ENCODE measurements around the gene TOM1. TPM values are rescaled to one million over a fixed set of nuclear protein-coding genes. Genes with fewer than 3 reads are reported as not detected.

TOM1 gene
- total and polyA plus RNA-seq, 10 of the 15 experiments (the other 5 are each of a cell fraction or from before 2014, with no cell fraction given), result 2.2 to 64.6 (median 40.3) TPM

GRCh38 chr22:35311551-35311999 lies 11.9 kb downstream of the TOM1 start:
- ChIA-PET SMC1A (ENCODE audit: uncharacterized antibody, unreplicated experiment) (interaction anchor here (0.5 to 4.1 kb wide), 8 partner anchors 9 to 639 kb away, joined by 3 to 23 read pairs (median 4); partner anchors contain the start of gene TOM1), POLR2A (interaction anchor here (3.0 kb wide), 1 partner anchor 12 kb away, joined by 23 read pairs; the partner anchor contains the start of gene TOM1), RAD21 (ENCODE audit: unreplicated experiment) (interaction anchor here (0.7 to 4.8 kb wide), 7 partner anchors 10 to 54 kb away, joined by 3 to 16 read pairs (median 3); partner anchors contain the start of gene TOM1), CTCF (interaction anchor here (0.6 to 1.3 kb wide), 5 partner anchors 40 to 160 kb away, joined by 3 read pairs; no protein-coding TSS in a partner anchor)
- H3K4me2 ChIP-seq (ENCODE audit: control insufficient read depth, insufficient read depth), result peak overlapping the region; percentile 38
- WGBS (ENCODE audit: insufficient coverage, insufficient replicate concordance, low lambda C conversion rate, missing lambda C conversion rate), result 52% methylated on average over 8 of the region's 8 CpGs
- no peaks in the 10 kb centered on the region for H3K9me3 ChIP-seq (replicated peaks; ENCODE audit: control insufficient read depth, insufficient read depth, low read length)
- peaks cover 69% of the 10 kb centered on the region for H3K4me1 ChIP-seq (ENCODE audit: control insufficient read depth, insufficient read depth, low read length)
- peaks cover 7% of the 10 kb centered on the region for H3K79me2 ChIP-seq (ENCODE audit: control insufficient read depth, insufficient read depth, low read length)
- no peak for FAIRE-seq
- in situ Hi-C loops (cut with MboI), result no loop called here
- no peak for DNase-seq (ENCODE audit: low read depth, low spot score)
- no peaks in the 10 kb centered on the region for H3K36me3 ChIP-seq (ENCODE audit: control insufficient read depth in 2 of 2, insufficient read depth in 2 of 2, low read length in 1 of 2)
- peak overlapping the region; percentile 43 for H3K27ac ChIP-seq (ENCODE audit: control insufficient read depth, insufficient read depth)
- no peak overlapping the region; the same call in 1 of the 2 replicates for H3K9ac ChIP-seq (ENCODE audit: control insufficient read depth, insufficient read depth, low read length)
- 0 out of 2 replicates have a peak, but pooled peaks have one; percentile 9 for TF ChIP-seq LARP7 (IDR thresholded peaks at IDR 0.05)
- TF ChIP-seq BHLHE40 (IDR thresholded peaks at IDR 0.05; ENCODE audit: borderline replicate concordance in 1 of 2, low read depth in 2 of 2, low read length in 1 of 2), result no peak
- TF ChIP-seq MYC (IDR thresholded peaks at IDR 0.05; ENCODE audit: insufficient read depth, insufficient read length, insufficient replicate concordance, low read length, severe bottlenecking), result no peak
- TF ChIP-seq, protein P1, sequence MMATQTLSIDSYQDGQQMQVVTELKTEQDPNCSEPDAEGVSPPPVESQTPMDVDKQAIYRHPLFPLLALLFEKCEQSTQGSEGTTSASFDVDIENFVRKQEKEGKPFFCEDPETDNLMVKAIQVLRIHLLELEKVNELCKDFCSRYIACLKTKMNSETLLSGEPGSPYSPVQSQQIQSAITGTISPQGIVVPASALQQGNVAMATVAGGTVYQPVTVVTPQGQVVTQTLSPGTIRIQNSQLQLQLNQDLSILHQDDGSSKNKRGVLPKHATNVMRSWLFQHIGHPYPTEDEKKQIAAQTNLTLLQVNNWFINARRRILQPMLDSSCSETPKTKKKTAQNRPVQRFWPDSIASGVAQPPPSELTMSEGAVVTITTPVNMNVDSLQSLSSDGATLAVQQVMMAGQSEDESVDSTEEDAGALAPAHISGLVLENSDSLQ (IDR thresholded peaks at IDR 0.05), result no peak
- no peaks in the 10 kb centered on the region for H3K27me3 ChIP-seq (replicated peaks in 1 of 2; ENCODE audit: control insufficient read depth in 2 of 2, insufficient read depth in 2 of 2, low read length in 1 of 2)
- peaks cover 2% of the 10 kb centered on the region; the same call in 1 of the 2 replicates for H4K20me1 ChIP-seq (ENCODE audit: control insufficient read depth, insufficient read depth)
- no TSS peak for BruUV-seq (replicated peaks)
- H3K4me3 ChIP-seq, result peak overlapping the region; percentile 6; the same call in 1 of the 2 replicates
- H2AFZ ChIP-seq (ENCODE audit: control insufficient read depth, low read depth, low read length), result no peak overlapping the region
- intact Hi-C loops (cut with micrococcal nuclease; ENCODE audit: unreplicated experiment), result no loop called here
- ATAC-seq, result no peak

Measured in GM12878 (cell line).